SU-DHL-6 (cell line): ENCODE measurements around the gene TIGD1.

Experiments
- H2AFZ ChIP-seq: fragments of 200-600 bp; sonication (generic); 2 replicates; pipeline ENCODE4 v1.6.1; 2014; ENCODE audit warnings: low read depth, mild to moderate bottlenecking, moderate library complexity, mixed read lengths, antibody characterized with exemption, low read length; ENCODE audit not compliant: severe bottlenecking
- H3F3A ChIP-seq: fragments of 200-600 bp; shearing (Covaris generic); 2 replicates; pipeline ENCODE4 v1.6.0; 2016; ENCODE audit warnings: antibody characterized with exemption, mild to moderate bottlenecking; ENCODE audit not compliant: insufficient read depth
- H3K27ac ChIP-seq: fragments of 200-600 bp; sonication (generic); 2 replicates; pipeline ENCODE4 v1.5.1; 2016; ENCODE audit warnings: low read depth, mild to moderate bottlenecking, low read length, moderate library complexity, mixed read lengths
- H3K27me3 ChIP-seq: fragments of 200-600 bp; sonication (generic), shearing (Covaris generic); 2 replicates; pipeline ENCODE4 v1.6.0; 2014; ENCODE audit warnings: mild to moderate bottlenecking, low read length
- H3K36me3 ChIP-seq: fragments of 200-600 bp; sonication (generic); 2 replicates; pipeline ENCODE4 v1.6.1; 2014; ENCODE audit warnings: mild to moderate bottlenecking, low read length, mixed read lengths
- H3K4me2 ChIP-seq: fragments of 300-600, 200-600 bp; shearing (Covaris generic), sonication (generic); 2 replicates; pipeline ENCODE4 v1.6.0; 2014; ENCODE audit warnings: low read length, low read depth, mild to moderate bottlenecking; ENCODE audit not compliant: poor library complexity, severe bottlenecking
- H3K4me3 ChIP-seq: fragments of 200-600 bp; sonication (generic); 2 replicates; pipeline ENCODE4 v1.5.1; 2014; ENCODE audit warnings: antibody characterized with exemption, low read length, mild to moderate bottlenecking, mixed read lengths; ENCODE audit not compliant: insufficient read depth, poor library complexity, severe bottlenecking
- H3K79me2 ChIP-seq: fragments of 200-600 bp; sonication (generic); 2 replicates; pipeline ENCODE4 v1.6.1; 2014; ENCODE audit warnings: mild to moderate bottlenecking, low read length, moderate library complexity; ENCODE audit not compliant: insufficient read depth
- H3K9ac ChIP-seq: fragments of 200-600 bp; sonication (generic); 2 replicates; pipeline ENCODE4 v1.7.0; 2014; ENCODE audit warnings: mild to moderate bottlenecking, low read length
- H3K9me2 ChIP-seq: fragments of 200-600 bp; sonication (generic); replicated peaks from 2 replicates; pipeline ENCODE4 v1.6.1; 2014; ENCODE audit warnings: low read length; ENCODE audit not compliant: insufficient read depth
- H3K9me3 ChIP-seq: fragments of 200-600 bp; sonication (generic); 2 replicates; pipeline ENCODE4 v1.6.1; 2014; ENCODE audit warnings: low read length, mixed read lengths; ENCODE audit not compliant: insufficient read depth
- H4K20me1 ChIP-seq: fragments of 200-600 bp; sonication (generic); 2 replicates; pipeline ENCODE4 v1.6.1; 2014; ENCODE audit warnings: low read depth, mild to moderate bottlenecking, antibody characterized with exemption, low read length, moderate library complexity, mixed read lengths
- EZH2phosphoT487 ChIP-seq: fragments of 200-600 bp; sonication (generic), shearing (Covaris generic); conservative IDR thresholded peaks from 2 replicates; pipeline ENCODE4 v1.6.1; 2018; ENCODE audit warnings: mild to moderate bottlenecking, antibody characterized with exemption, low read length, moderate library complexity, mixed read lengths
- TF ChIP-seq, protein P1 (sequence below): fragments of 200-600 bp; sonication (generic); IDR thresholded peaks from one replicate; pipeline ENCODE4 v1.5.1; 2017; ENCODE audit warnings: antibody characterized with exemption, mild to moderate bottlenecking, low read length, moderate library complexity; ENCODE audit not compliant: insufficient read depth, poor library complexity, severe bottlenecking

The TIGD1 gene

DNA sequence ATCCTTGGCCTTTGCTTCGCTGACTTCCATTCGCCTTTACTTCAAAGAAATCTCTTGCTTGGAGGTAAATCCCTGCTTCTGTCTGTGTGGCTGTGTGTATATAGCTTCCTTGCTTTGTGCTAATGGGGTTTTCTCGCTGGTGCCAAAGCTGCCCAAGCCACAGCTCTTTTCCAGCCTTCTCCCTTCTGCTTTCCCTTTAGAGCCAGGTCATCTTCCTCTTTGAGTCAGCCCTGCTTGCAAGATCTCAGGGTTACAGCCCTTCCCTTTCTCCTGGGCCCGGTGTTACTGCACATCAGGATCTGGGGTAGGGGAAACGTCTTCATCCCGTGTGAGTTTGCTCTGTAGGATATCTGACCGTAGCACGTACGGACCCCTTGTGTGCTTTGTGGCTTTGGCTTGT lies 19.2 kb upstream of the TIGD1 start:
- H3K79me2 ChIP-seq: no peaks in the 10 kb centered on the region
- H3F3A ChIP-seq: no peaks in the 10 kb centered on the region
- H4K20me1 ChIP-seq: no peaks in the 10 kb centered on the region
- no peak overlapping the region for H2AFZ ChIP-seq
- H3K27me3 ChIP-seq: no peaks in the 10 kb centered on the region
- no peaks in the 10 kb centered on the region for H3K9me3 ChIP-seq
- peaks cover 9% of the 10 kb centered on the region for H3K36me3 ChIP-seq
- TF ChIP-seq EZH2phosphoT487: no peak
- TF ChIP-seq, protein P1, sequence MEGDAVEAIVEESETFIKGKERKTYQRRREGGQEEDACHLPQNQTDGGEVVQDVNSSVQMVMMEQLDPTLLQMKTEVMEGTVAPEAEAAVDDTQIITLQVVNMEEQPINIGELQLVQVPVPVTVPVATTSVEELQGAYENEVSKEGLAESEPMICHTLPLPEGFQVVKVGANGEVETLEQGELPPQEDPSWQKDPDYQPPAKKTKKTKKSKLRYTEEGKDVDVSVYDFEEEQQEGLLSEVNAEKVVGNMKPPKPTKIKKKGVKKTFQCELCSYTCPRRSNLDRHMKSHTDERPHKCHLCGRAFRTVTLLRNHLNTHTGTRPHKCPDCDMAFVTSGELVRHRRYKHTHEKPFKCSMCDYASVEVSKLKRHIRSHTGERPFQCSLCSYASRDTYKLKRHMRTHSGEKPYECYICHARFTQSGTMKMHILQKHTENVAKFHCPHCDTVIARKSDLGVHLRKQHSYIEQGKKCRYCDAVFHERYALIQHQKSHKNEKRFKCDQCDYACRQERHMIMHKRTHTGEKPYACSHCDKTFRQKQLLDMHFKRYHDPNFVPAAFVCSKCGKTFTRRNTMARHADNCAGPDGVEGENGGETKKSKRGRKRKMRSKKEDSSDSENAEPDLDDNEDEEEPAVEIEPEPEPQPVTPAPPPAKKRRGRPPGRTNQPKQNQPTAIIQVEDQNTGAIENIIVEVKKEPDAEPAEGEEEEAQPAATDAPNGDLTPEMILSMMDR: no peak
- no peak overlapping the region for H3K4me2 ChIP-seq
- H3K9me2 ChIP-seq: no peaks in the 10 kb centered on the region
- H3K27ac ChIP-seq: no peak overlapping the region
- H3K9ac ChIP-seq: no peak overlapping the region
- H3K4me3 ChIP-seq: no peak overlapping the region

DNA sequence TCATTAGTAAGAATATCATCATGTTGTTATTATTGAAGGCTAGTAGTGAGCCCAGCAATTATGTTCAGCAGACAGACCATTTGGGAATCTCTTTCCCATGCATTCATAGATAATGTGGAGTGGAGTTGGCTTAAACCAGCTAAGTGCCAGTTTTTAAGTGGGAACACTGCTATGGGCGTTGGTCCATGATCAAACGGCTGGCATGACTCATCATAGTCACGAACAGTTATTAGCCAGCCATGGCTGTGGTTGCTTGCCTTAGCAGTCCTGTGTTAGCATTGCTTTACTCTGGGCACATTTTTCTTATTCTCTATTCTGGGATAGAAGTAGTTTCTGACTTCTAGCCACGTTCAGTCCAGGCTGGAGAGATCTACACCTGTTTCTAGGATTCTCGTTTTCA lies 17.8 kb upstream of the TIGD1 start:
- H3K36me3 ChIP-seq: peaks cover 9% of the 10 kb centered on the region
- H3K4me2 ChIP-seq: no peak overlapping the region
- no peak overlapping the region for H2AFZ ChIP-seq
- no peaks in the 10 kb centered on the region for H3F3A ChIP-seq
- H4K20me1 ChIP-seq: no peaks in the 10 kb centered on the region
- H3K9me2 ChIP-seq: no peaks in the 10 kb centered on the region
- H3K9me3 ChIP-seq: no peaks in the 10 kb centered on the region
- H3K9ac ChIP-seq: no peak overlapping the region
- H3K79me2 ChIP-seq: no peaks in the 10 kb centered on the region
- no peak overlapping the region for H3K4me3 ChIP-seq
- TF ChIP-seq, protein P1: no peak
- TF ChIP-seq EZH2phosphoT487: no peak
- no peaks in the 10 kb centered on the region for H3K27me3 ChIP-seq
- no peak overlapping the region for H3K27ac ChIP-seq

DNA sequence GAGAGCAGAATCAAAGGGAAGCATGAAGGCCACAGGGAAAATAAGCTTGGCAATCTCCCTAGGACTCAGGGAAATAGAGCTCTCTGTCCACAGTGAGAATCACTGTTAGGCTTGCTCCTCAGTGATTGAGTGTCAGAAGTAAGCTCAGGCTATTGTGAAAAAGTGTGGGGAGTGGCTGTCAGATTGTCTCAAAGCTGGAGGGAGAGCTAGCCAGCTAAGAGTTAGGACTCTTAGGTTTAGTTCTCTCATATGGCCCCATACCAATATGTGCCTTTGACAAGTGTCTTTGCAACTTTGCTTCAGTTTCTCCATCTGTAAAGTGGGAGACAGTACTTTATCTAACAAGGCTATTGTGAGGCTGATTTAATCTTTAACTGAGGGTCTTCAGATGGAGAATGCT lies 17.4 kb upstream of the TIGD1 start:
- Histone ChIP-seq H3K27me3 (no peaks in the 10 kb centered on the region), H3K4me2 (no peak overlapping the region), H3K9me3 (no peaks in the 10 kb centered on the region), H3K9ac (no peak overlapping the region), H2AFZ (no peak overlapping the region), H3K9me2 (no peaks in the 10 kb centered on the region), H3K27ac (no peak overlapping the region), H3K79me2 (no peaks in the 10 kb centered on the region), H3K4me3 (no peak overlapping the region), H4K20me1 (no peaks in the 10 kb centered on the region), H3K36me3 (peaks cover 9% of the 10 kb centered on the region), H3F3A (no peaks in the 10 kb centered on the region)
- TF ChIP-seq EZH2phosphoT487: no peak
- TF ChIP-seq, protein P1: no peak
